HCT116 (cell line): ENCODE measurements around the gene KRT77.

ENCODE experiments used
- EGR1 ChIP-seq: IDR thresholded peaks from 2 replicates; pipeline ENCODE4 v1.6.1; 2012; ENCODE audit warnings: low read depth
- TF ChIP-seq, protein P1 (sequence below), 3 experiments: fragments of 200-600 bp in 1 of 3; sonication (generic) in 1 of 3; IDR thresholded peaks in 2 of 3; conservative IDR thresholded peaks in 1 of 3; 2 replicates each; pipeline ENCODE4 v1.5.1; 2012 to 2017; ENCODE audit warnings: low read depth in 2 of 3, low read length in 2 of 3, antibody characterized with exemption in 1 of 3, borderline replicate concordance in 1 of 3, control low read depth in 1 of 3, mild to moderate bottlenecking in 1 of 3, mixed read lengths in 1 of 3, mixed run types in 1 of 3, moderate library complexity in 1 of 3; ENCODE audit not compliant: insufficient read depth in 1 of 3

DNA sequence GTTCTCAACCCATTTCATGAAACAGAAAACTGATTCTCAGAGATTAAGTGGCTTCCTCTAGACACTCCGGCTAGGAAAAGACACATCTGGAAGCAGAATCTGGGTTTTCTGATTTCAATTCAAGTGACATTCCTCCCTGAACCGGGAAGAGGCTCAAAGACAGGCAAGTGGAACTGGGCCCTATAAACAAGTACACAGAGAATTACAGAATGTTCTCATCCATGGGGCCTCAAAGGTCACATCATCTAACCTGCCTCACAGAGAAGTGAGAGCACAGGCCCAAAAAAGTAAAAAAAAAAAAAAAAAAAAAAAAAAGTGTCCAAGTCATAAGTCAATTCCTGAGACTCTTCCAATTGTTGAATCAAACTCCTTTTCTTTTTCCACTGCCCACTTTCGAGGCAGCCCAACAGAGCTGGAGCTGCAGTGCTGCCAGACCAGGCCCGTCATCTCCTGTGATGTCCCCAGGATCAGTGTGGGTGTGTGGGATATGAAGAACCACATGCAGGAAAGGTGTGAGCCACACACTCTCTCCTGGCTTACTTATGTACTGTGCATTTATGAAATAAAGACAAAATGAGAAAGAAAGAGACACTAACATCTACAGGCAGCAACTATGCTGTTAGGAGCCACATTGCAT is 20.3 kb downstream of the KRT77 start:
- TF ChIP-seq, protein P1, sequence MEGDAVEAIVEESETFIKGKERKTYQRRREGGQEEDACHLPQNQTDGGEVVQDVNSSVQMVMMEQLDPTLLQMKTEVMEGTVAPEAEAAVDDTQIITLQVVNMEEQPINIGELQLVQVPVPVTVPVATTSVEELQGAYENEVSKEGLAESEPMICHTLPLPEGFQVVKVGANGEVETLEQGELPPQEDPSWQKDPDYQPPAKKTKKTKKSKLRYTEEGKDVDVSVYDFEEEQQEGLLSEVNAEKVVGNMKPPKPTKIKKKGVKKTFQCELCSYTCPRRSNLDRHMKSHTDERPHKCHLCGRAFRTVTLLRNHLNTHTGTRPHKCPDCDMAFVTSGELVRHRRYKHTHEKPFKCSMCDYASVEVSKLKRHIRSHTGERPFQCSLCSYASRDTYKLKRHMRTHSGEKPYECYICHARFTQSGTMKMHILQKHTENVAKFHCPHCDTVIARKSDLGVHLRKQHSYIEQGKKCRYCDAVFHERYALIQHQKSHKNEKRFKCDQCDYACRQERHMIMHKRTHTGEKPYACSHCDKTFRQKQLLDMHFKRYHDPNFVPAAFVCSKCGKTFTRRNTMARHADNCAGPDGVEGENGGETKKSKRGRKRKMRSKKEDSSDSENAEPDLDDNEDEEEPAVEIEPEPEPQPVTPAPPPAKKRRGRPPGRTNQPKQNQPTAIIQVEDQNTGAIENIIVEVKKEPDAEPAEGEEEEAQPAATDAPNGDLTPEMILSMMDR (IDR thresholded peaks at IDR 0.05 in 2 of 3, conservative IDR thresholded peaks at IDR 0.05 in 1 of 3; ENCODE audit: borderline replicate concordance in 1 of 3, insufficient read depth in 1 of 3, low read depth in 2 of 3, low read length in 2 of 3): no peak
- TF ChIP-seq EGR1: no peak
